Measurements from ENCODE around the gene TIMM22. TPM values are rescaled to one million over a fixed set of nuclear protein-coding genes. Genes with fewer than 3 reads are reported as not detected.

Gene TIMM22
- total RNA-seq, 4 donors from 2014 or later: 14.7 to 17.1 (median 14.9) TPM

DNA sequence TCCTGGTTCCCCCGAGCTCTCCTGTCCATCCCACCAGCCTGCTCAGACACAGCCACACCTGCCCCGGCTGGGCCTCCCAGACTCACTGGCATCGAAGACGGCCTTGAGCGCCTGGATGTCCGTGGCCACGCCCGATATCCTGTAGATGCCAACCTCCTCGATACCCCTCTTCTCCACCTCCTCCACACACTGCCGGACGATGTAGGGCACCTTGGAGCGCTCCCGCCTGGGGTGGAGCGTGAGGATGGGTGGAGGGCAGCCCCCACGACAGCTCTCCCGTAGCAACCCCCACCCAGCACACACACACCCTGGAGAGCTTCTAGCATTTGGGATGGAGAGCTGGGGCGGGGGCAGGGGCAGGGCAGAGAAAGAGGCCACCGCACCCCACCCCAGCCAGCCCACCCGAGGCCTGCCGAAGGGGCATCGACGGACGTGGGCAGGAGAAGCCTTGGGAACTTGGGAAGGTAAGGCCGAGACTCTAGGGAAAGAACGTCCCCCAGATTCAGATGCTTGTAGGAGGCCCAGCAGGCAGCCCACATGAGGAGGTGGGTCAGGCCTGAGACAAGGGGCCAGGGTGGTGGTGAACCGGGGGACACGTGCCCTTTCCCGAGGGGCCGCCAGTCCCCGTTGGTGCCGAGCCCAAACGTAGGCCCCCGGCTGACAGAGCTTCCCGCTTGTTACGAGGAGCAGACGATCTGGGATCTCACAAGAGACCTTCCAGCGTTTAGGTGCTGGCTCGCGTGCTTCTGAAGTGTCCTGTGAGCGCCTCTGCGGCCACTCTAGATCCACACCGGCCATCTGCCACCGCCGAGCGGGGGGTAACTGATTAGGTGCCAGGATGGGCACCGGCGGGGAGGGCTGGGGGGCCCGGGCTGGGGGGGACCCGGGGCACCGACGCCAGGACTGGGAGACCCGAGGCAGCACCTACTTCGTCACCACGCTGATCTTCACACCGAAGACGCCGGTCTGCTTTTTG lies 15.1 kb downstream of the TIMM22 start:
- WGBS, 2 donors: 88 to 89% methylated on average over 52 of the region's 57 CpGs
- intact Hi-C loops (cut with DNase I): no loop called here

GRCh38 chr17:1012823-1013728 lies 16.1 kb downstream of the TIMM22 start:
- intact Hi-C loops (cut with DNase I): no loop called here
- WGBS, 2 donors: 78 to 88% methylated on average over 22 to 24 of the region's 30 CpGs
- no peak for DNase-seq
- TF ChIP-seq POLR2A (IDR thresholded peaks at IDR 0.05): no peak
- no peak for TF ChIP-seq CTCF (IDR thresholded peaks at IDR 0.05)
- H3K4me1 ChIP-seq: no peaks in the 10 kb centered on the region
- no peaks in the 10 kb centered on the region for H3K9me3 ChIP-seq
- peaks cover 10 to 32% of the 10 kb centered on the region in 2 donors for H3K36me3 ChIP-seq
- H3K4me3 ChIP-seq (replicated peaks in 1 of 3): no peak overlapping the region
- H3K27me3 ChIP-seq: no peaks in the 10 kb centered on the region
- H3K27ac ChIP-seq: no peak overlapping the region

More for the DNA sequence above, 15.1 kb downstream of the TIMM22 start:
- H3K9me3 ChIP-seq: no peaks in the 10 kb centered on the region
- TF ChIP-seq POLR2A (IDR thresholded peaks at IDR 0.05) (no peak), CTCF (IDR thresholded peaks at IDR 0.05) (no peak)
- H3K27me3 ChIP-seq: no peaks in the 10 kb centered on the region
- no peaks in the 10 kb centered on the region for H3K4me1 ChIP-seq
- H3K4me3 ChIP-seq (replicated peaks in 1 of 3): no peak overlapping the region
- peaks cover 10 to 32% of the 10 kb centered on the region in 2 donors for H3K36me3 ChIP-seq
- no peak for DNase-seq
- H3K27ac ChIP-seq: no peak overlapping the region

DNA sequence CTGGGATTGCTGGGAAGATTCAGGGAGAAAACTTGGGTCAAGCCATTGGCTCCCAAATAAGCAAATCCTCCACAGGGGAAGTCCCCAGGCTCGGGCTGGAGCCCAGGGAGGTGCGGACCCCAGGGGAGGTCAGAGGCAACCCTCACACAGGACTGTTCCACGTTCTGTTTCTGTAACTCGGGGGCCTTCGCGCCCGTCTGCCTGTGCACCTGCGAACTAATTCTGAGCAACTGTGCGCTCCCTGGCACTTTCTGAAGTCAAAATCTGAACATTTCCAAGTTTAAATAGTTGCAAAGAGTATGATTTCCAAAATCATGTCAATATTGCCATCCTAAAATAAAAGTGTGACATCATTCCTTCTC lies 16.8 kb downstream of the TIMM22 start:
- DNase-seq: no peak
- TF ChIP-seq POLR2A (IDR thresholded peaks at IDR 0.05) (no peak), CTCF (IDR thresholded peaks at IDR 0.05) (no peak)
- Histone ChIP-seq H3K4me3 (replicated peaks in 1 of 3) (no peak overlapping the region), H3K36me3 (peaks cover 10 to 32% of the 10 kb centered on the region in 2 donors), H3K9me3 (no peaks in the 10 kb centered on the region), H3K4me1 (no peaks in the 10 kb centered on the region), H3K27ac (no peak overlapping the region), H3K27me3 (no peaks in the 10 kb centered on the region)
- intact Hi-C loops (cut with DNase I): no loop called here
- WGBS, 2 donors: 94% methylated on average over 9 of the region's 9 CpGs

- no peak overlapping the region for H3K27ac ChIP-seq
- TF ChIP-seq POLR2A (IDR thresholded peaks at IDR 0.05) (no peak), CTCF (IDR thresholded peaks at IDR 0.05) (no peak)
- intact Hi-C loops (cut with DNase I): no loop called here
- 86 to 88% methylated on average over 11 of the region's 11 CpGs for WGBS, 2 donors
- DNase-seq: no peak
- no peaks in the 10 kb centered on the region for H3K27me3 ChIP-seq
- no peaks in the 10 kb centered on the region for H3K9me3 ChIP-seq
- H3K4me3 ChIP-seq (replicated peaks in 1 of 3): no peak overlapping the region
- no peaks in the 10 kb centered on the region for H3K4me1 ChIP-seq
- H3K36me3 ChIP-seq: no peaks in the 10 kb centered on the region
Measured at GRCh38 chr17:1018547-1018946, 21.6 kb downstream of the TIMM22 start.

Measured in thyroid gland (tissue), 4 donors.